ENCODE measurements around the gene LPP. TPM values are rescaled to one million over a fixed set of nuclear protein-coding genes. Genes with fewer than 3 reads are reported as not detected.

LPP gene
- total RNA-seq, 6 donors from 2014 or later, result 86.0 to 196 (median 160) TPM

DNA sequence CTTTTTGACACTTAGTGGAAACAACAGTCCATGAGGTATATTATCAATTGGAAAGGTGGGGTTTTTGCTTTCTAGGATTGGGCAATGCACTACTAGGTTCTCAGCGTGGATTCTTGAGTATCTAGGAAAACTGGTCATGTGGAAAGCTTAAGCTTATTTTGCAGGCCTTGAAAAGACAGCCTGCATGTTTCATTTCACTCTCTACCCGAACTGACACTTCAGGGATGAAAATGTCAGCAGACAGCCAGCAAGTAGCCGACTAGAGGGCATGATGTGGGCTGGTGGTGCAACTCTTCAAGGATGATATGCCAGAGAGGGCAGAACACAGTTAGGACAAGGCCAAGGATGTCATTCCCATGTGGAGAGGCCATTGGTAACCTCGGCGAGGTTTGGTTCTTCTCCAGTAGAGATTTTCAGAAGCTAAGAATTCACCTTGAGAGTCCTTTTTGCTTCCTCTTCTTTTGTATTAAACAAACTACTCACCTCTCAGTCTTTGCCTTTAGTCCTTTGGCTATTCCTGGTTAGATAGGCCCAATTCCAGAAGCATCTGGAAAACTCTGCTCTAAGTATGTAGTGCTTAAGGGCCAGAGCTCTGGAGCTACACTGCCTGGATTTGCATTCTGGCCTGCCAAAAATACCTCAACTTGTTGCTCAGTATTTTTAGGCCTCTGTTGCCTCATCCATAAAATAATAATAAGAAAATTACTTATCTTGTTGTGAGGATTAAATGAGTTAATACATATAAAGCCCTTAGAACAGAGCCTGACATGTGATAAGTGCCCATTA, 17.9 kb downstream of the LPP start:
- WGBS, 2 donors, result 56 to 83% methylated on average over 3 to 5 of the region's 5 CpGs
- ATAC-seq (ENCODE audit: low FRiP score in 2 of 2) (no peak), DNase-seq (no peak)
- H3K4me1 ChIP-seq, result peaks cover 0 to 29% (median 17%) of the 10 kb centered on the region in 4 donors
- H3K36me3 ChIP-seq, result peaks cover 0 to 3% (median 0%) of the 10 kb centered on the region in 4 donors
- H3K9me3 ChIP-seq, result no peaks in the 10 kb centered on the region
- H3K27ac ChIP-seq, result peak overlapping the region in 2 of 4 donors; percentile 9 to 50
- no peak overlapping the region for H3K4me3 ChIP-seq
- TF ChIP-seq POLR2A (IDR thresholded peaks at IDR 0.05) (no peak), EP300 (IDR thresholded peaks at IDR 0.05) (no peak), POLR2AphosphoS5 (IDR thresholded peaks at IDR 0.05) (no peak)
- TF ChIP-seq, protein P1, sequence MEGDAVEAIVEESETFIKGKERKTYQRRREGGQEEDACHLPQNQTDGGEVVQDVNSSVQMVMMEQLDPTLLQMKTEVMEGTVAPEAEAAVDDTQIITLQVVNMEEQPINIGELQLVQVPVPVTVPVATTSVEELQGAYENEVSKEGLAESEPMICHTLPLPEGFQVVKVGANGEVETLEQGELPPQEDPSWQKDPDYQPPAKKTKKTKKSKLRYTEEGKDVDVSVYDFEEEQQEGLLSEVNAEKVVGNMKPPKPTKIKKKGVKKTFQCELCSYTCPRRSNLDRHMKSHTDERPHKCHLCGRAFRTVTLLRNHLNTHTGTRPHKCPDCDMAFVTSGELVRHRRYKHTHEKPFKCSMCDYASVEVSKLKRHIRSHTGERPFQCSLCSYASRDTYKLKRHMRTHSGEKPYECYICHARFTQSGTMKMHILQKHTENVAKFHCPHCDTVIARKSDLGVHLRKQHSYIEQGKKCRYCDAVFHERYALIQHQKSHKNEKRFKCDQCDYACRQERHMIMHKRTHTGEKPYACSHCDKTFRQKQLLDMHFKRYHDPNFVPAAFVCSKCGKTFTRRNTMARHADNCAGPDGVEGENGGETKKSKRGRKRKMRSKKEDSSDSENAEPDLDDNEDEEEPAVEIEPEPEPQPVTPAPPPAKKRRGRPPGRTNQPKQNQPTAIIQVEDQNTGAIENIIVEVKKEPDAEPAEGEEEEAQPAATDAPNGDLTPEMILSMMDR (IDR thresholded peaks at IDR 0.05), result no peak
- no peaks in the 10 kb centered on the region for H3K27me3 ChIP-seq

DNA sequence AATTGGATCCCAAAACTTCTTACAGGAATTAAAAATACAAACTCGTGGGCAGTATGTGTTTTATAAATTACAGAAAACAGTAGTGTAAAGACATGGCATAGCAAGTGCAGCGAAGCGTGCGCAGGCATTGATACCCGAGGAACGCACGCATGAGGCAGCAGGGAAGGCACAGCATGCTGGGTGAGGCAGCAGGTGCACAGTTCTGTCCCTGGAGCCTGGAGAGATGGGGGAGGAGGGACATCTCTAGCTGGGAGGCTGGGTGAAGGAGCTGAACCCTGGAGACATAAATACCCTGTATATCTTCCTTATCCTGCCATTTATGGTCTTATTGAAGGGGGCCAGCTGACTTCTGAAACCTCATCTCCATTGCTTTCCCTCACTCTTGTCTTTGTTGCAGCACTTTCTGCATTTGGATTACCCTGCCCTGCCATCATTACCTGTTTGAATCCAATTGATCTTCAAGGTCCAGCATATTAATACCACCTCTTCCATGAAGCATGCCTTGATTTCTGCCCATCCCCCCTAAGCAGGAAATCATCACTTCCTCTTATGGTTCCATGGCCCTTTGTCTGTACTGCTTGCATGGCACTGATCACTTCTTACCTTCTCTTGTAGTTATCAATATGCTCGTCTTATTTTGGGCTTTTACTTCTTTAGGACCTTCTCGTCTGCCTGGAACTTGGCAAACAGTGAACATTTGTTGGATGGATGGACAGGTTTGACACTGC, 20.5 kb downstream of the LPP start:
- WGBS, 2 donors, result 89 to 96% methylated on average over 9 of the region's 9 CpGs
- H3K4me3 ChIP-seq, result no peak overlapping the region
- DNase-seq (no peak), ATAC-seq (ENCODE audit: low FRiP score in 2 of 2) (no peak)
- no peaks in the 10 kb centered on the region for H3K9me3 ChIP-seq
- no peak for TF ChIP-seq EP300 (IDR thresholded peaks at IDR 0.05)
- no peak for TF ChIP-seq POLR2AphosphoS5 (IDR thresholded peaks at IDR 0.05)
- TF ChIP-seq, protein P1 (IDR thresholded peaks at IDR 0.05), result no peak
- no peak for TF ChIP-seq POLR2A (IDR thresholded peaks at IDR 0.05)
- no peak overlapping the region for H3K27ac ChIP-seq
- no peaks in the 10 kb centered on the region for H3K27me3 ChIP-seq
- peaks cover 0 to 3% (median 0%) of the 10 kb centered on the region in 4 donors for H3K36me3 ChIP-seq
- peaks cover 16 to 39% (median 30%) of the 10 kb centered on the region in 4 donors for H3K4me1 ChIP-seq

DNA sequence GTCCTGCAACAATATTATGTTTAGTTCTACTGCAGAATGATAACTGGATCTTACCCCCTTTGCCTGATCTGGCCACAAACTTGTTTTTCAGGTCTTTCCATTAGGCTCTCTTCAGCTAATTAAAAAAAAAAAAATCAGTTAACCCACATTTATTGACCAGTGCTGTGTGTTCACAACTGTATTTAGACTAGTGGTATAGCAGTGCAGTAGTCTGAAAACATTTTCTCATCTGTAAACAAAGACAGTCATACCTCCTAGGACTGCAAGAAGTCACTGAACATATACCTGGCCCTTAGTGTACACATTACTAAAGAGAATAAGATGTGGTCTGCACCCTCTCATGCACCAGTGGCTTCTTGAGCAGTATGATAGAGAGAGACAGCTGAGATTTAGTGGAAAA, 22.5 kb downstream of the LPP start:
- Histone ChIP-seq H3K36me3 (peaks cover 0 to 3% (median 0%) of the 10 kb centered on the region in 4 donors), H3K9me3 (no peaks in the 10 kb centered on the region), H3K27ac (no peak overlapping the region), H3K4me1 (peaks cover 25 to 42% (median 32%) of the 10 kb centered on the region in 4 donors), H3K4me3 (no peak overlapping the region), H3K27me3 (no peaks in the 10 kb centered on the region)
- DNase-seq (no peak), ATAC-seq (ENCODE audit: low FRiP score in 2 of 2) (no peak)
- no peak for TF ChIP-seq POLR2AphosphoS5 (IDR thresholded peaks at IDR 0.05)
- TF ChIP-seq EP300 (IDR thresholded peaks at IDR 0.05), result no peak
- TF ChIP-seq, protein P1 (IDR thresholded peaks at IDR 0.05), result no peak
- no peak for TF ChIP-seq POLR2A (IDR thresholded peaks at IDR 0.05)

DNA sequence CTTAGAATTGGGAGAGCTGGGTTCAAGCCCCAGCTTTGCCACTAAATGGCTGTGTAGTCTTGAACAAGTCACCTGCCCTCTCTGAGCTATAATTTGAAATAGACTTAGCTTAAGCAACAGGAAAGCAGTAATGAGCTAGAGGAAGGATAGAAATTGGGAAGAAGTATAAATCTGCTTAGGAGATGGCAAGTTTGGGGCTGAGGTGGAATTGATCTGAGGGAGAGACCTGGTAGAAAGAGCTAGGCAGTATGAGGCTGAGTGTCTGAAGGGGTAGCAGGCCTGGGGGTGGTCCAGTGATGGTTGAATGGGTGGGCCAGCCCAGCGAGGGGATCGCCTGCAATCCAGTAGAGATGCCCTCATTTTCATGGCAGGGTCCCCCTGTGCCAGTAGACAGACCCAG, 22.9 kb downstream of the LPP start:
- no peak overlapping the region for H3K27ac ChIP-seq
- TF ChIP-seq EP300 (IDR thresholded peaks at IDR 0.05), result no peak
- no peak for TF ChIP-seq POLR2AphosphoS5 (IDR thresholded peaks at IDR 0.05)
- TF ChIP-seq, protein P1 (IDR thresholded peaks at IDR 0.05), result no peak
- TF ChIP-seq POLR2A (IDR thresholded peaks at IDR 0.05), result no peak
- no peak for ATAC-seq (ENCODE audit: low FRiP score in 2 of 2)

More for the DNA sequence above, 22.9 kb downstream of the LPP start:
- Histone ChIP-seq H3K27me3 (no peaks in the 10 kb centered on the region), H3K36me3 (peaks cover 0 to 3% (median 0%) of the 10 kb centered on the region in 4 donors), H3K4me3 (no peak overlapping the region), H3K9me3 (no peaks in the 10 kb centered on the region), H3K4me1 (peaks cover 25 to 38% (median 29%) of the 10 kb centered on the region in 4 donors)
- 86 to 94% methylated on average over 1 to 2 of the region's 2 CpGs for WGBS, 2 donors
- no peak for DNase-seq
